Tongue (tissue), 2 donors: ENCODE measurements around the gene GALNT17. TPM values are rescaled to one million over a fixed set of nuclear protein-coding genes. Genes with fewer than 3 reads are reported as not detected.

Experiments used
- DNase-seq: peaks from one replicate; pipeline ENCODE4 v3.0.0-alpha.2; 2015
- total RNA-seq: library from RNA; depleted of rRNA; stranded (reverse); fragments of >200 nt; gene quantifications from one replicate; pipeline ENCODE4 v1.2.3, GENCODE V29; 2014

Gene GALNT17
- total RNA-seq, 1 donor from 2014 or later = 38.0 TPM

GRCh38 chr7:71285571-71286145 lies 153.7 kb downstream of the GALNT17 start:
- DNase-seq = no peak

- DNase-seq = peak; percentile 46
Observed at GRCh38 chr7:71286336-71286735, 154.4 kb downstream of the GALNT17 start.

GRCh38 chr7:71286924-71287323 lies 155.0 kb downstream of the GALNT17 start:
- DNase-seq = no peak

- DNase-seq = peak; percentile 26
Observed at GRCh38 chr7:71290452-71290851, 158.5 kb downstream of the GALNT17 start.

- DNase-seq = no peak
Observed at GRCh38 chr7:71298378-71298777, 166.4 kb downstream of the GALNT17 start.

GRCh38 chr7:71300086-71300485 lies 168.1 kb downstream of the GALNT17 start:
- DNase-seq = no peak

GRCh38 chr7:71300603-71301002 lies 168.7 kb downstream of the GALNT17 start:
- DNase-seq = no peak

GRCh38 chr7:71301167-71301566 lies 169.2 kb downstream of the GALNT17 start:
- no peak for DNase-seq

GRCh38 chr7:71303566-71303965 lies 171.6 kb downstream of the GALNT17 start:
- no peak for DNase-seq

- DNase-seq = peak; percentile 77
Observed at GRCh38 chr7:71308096-71308495, 176.2 kb downstream of the GALNT17 start.

GRCh38 chr7:71311576-71311975 lies 179.6 kb downstream of the GALNT17 start:
- DNase-seq = no peak

- no peak for DNase-seq
Observed at GRCh38 chr7:71312755-71313490, 181.0 kb downstream of the GALNT17 start.

GRCh38 chr7:71313553-71313952 lies 181.6 kb downstream of the GALNT17 start:
- peak; percentile 24 for DNase-seq

GRCh38 chr7:71320916-71321315 lies 189.0 kb downstream of the GALNT17 start:
- DNase-seq = no peak

- no peak for DNase-seq
Observed at GRCh38 chr7:71322201-71322600, 190.3 kb downstream of the GALNT17 start.

- no peak for DNase-seq
Observed at GRCh38 chr7:71323726-71324125, 191.8 kb downstream of the GALNT17 start.

- no peak for DNase-seq
Observed at GRCh38 chr7:71325151-71325550, 193.2 kb downstream of the GALNT17 start.

- no peak for DNase-seq
Observed at GRCh38 chr7:71326595-71326994, 194.7 kb downstream of the GALNT17 start.

- no peak for DNase-seq
Observed at GRCh38 chr7:71327946-71328345, 196.0 kb downstream of the GALNT17 start.

- peak; percentile 81 for DNase-seq
Observed at GRCh38 chr7:71329030-71329660, 197.2 kb downstream of the GALNT17 start.

GRCh38 chr7:71332207-71332606 lies 200.3 kb downstream of the GALNT17 start:
- no peak for DNase-seq

- DNase-seq = no peak
Observed at GRCh38 chr7:71334541-71334940, 202.6 kb downstream of the GALNT17 start.

- no peak for DNase-seq
Observed at GRCh38 chr7:71338866-71339265, 206.9 kb downstream of the GALNT17 start.

- DNase-seq = no peak
Observed at GRCh38 chr7:71339924-71340323, 208.0 kb downstream of the GALNT17 start.
